GM18907 (cell line): ENCODE results near the gene MYCL.
"Not testable (repeated sequence)": the region's sequence is repeated elsewhere in the genome, so short reads cannot be mapped to it uniquely, and the experiment has no call there.

Experiments used
- ATAC-seq: cut with Tn5 transposase; IDR thresholded peaks from one replicate; pipeline ENCODE4 v1.9.1; 2021; ENCODE audit warnings: mild to moderate bottlenecking, moderate library complexity; ENCODE audit not compliant: unreplicated experiment

MYCL gene

GRCh38 chr1:39919545-39919944, 17.8 kb upstream of the MYCL start:
- ATAC-seq, result peak; percentile 56

DNA sequence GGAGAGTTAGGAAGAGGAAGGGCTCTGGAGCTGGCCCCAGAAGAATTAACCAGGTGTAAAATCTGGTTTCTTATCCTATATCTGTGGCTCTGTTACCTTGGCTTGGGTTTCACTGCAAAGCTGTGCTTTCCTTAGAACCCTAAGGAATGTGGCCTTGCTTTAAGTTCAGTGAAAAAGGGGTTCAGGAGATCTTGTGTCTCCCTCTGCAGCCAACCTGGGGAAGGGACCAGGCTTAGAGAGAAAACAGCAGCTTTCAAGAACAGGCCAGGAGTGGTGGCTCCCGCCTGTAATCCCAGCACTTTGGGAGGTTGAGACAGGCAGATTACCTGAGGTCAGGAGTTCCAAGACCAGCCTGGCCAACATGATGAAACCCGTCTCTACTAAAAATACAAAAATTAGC, 16.1 kb upstream of the MYCL start:
- ATAC-seq, result no peak

DNA sequence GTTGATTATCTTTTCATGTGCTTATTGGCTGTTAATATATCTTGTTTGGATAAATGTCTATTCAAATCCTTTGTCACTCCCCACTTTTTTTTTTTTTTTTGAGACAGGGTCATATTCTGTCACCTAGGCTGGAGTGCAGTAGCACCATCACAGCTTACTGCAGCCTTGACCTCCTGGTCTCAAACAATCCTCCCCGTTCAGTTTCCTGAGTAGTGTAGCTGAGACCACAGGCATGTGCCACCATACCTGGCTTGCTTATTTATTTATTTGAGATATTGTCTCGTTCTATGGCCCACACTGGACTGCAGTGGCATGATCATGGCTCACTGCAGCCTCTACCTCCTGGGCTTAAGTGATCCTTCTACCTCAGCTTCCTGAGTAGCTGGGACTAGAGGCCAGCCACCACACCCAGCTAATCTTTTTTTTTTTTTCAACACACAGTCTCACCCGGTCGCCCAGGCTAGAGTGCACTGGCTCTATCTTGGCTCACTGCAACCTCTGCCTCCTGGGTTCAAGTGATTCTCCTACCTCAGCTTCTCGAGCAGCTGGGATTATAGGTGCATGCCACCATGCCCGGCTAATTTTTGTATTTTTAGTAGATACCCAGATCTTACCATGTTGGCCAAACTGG, 13.9 kb upstream of the MYCL start:
- ATAC-seq, result no peak

GRCh38 chr1:39913136-39913535, 11.4 kb upstream of the MYCL start:
- ATAC-seq, result not testable (repeated sequence)

DNA sequence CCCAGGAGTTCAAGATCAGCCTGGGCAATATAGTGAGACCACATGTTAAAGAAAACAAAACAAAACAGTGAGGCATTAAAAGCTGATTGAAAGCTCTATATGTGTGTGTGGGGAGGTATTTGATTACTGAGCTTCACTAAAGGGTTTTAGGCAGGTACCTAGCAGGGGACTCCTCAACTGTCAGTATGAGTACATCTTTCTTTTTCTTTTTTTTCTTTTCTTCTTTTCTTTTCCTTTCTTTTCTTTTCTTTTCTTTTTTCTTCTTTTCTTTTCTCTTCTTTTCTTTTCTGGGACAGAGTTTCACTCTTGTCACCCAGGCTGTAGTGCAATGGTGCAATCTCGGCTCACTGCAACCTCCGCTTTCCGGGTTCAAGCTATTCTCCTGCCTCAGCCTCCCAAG, 8.5 kb upstream of the MYCL start:
- no peak for ATAC-seq

GRCh38 chr1:39908534-39908933, 6.8 kb upstream of the MYCL start:
- no peak for ATAC-seq

- ATAC-seq, result no peak
Measured at GRCh38 chr1:39907528-39908453, 6.1 kb upstream of the MYCL start.

DNA sequence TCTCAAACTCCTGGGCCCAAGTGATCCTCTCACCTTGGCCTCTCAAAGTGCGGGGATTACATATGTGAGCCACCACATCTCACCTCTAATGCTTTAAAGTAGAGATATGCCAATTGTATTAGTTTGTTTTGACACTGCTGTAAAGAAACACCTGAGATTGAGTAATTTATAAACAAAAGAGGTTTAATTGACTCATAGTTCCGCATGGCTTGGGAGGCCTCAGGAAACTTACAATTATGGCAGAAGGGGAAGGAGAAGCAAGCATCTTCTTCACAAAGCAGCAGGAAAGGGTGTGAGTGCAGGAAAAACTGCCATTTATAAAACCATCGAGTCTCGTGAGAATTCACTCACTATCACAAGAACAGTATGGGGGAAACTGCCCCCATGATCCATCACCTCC, 3.5 kb upstream of the MYCL start:
- no peak for ATAC-seq

- ATAC-seq, result no peak
Measured at GRCh38 chr1:39902460-39902807, 717 bp upstream of the MYCL start.

- ATAC-seq, result peak; percentile 24
Measured at GRCh38 chr1:39901464-39901713, 328 bp downstream of the MYCL start.

DNA sequence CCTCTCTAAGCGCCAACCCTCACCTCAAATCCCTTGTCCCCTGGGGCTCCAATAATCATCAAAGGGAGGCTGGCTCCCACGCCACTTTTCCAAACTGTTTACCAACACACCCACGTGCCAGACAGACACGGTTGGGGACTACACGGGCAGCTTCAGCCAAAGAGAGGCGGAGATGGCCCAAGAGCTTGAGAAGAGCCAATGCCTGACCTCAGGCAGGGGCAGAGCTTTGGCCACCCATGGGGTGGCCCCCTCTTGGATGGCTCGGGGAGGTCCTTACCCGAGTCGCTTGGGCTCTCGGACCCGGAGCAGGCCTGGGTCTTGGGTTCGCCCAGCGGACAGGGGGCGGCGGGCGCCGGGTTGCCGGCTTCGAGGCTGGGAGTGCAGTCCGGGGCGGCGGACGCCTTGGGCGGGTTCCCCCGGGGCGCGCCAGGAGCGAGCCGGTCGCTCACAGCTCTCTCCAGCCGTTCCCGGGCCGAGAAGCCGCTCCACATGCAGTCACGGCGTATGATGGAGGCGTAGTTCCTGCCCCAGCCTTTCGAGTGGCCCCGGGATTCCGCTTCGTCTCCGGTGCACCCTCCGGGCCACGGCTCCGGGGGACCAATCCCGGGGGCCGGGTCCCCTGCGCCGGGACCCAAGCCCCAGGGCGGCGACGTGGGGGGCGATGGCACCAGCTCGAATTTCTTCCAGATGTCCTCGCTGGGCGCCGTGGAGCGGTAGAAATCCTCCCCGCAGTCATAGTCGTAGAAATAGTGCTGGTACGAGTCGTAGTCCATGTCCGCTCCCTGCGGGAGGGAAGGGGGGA, 854 bp downstream of the MYCL start:
- ATAC-seq, result no peak

GRCh38 chr1:39899611-39900538, 1.8 kb downstream of the MYCL start:
- no peak for ATAC-seq

DNA sequence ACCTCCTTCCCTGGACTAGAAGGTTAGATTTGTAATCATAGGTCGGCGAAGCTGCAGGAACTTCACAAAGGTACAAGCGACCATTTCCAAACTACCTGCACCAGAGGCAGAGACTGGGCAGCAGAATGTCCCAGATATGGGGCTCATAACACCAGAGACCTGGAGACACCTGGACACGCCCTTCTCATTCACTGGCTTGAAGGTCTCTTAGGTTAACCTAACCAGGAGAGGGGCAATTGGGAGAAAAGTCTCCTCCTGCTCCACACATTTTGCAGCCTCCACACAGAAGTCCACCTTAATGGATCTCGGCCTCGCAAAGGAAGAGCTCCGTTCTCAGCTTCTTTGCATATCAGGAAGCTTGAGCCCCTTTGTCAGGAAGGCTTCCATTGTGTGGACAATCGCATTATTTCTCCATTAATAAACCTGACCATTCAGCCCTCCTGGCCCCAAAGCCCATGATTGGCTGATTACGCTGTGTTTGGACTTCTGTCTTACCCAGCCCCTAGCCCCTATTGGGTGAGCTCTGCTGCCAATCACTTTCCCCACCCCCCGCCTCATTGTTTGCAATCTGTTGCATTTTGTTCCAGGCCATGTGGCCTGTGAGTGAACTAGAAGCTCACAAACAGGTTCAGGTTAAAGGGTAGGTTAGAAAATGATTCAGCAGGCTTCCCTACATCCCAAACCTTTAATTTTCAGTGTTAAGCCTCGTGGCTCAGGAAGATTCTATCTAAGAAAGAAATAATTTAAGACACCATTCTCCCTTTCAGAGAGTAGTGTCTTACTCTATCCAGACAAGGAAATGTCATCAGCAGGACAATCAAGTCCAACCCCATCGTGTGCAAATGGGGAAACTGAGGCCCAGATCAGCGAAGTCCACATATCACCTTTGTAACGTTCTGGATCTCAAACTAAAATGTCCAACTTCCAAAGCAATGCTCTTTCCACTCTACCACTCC, 2.8 kb downstream of the MYCL start:
- no peak for ATAC-seq

GRCh38 chr1:39898191-39898590, 3.5 kb downstream of the MYCL start:
- ATAC-seq, result no peak

- ATAC-seq, result no peak
Measured at GRCh38 chr1:39896909-39897685, 4.6 kb downstream of the MYCL start.

DNA sequence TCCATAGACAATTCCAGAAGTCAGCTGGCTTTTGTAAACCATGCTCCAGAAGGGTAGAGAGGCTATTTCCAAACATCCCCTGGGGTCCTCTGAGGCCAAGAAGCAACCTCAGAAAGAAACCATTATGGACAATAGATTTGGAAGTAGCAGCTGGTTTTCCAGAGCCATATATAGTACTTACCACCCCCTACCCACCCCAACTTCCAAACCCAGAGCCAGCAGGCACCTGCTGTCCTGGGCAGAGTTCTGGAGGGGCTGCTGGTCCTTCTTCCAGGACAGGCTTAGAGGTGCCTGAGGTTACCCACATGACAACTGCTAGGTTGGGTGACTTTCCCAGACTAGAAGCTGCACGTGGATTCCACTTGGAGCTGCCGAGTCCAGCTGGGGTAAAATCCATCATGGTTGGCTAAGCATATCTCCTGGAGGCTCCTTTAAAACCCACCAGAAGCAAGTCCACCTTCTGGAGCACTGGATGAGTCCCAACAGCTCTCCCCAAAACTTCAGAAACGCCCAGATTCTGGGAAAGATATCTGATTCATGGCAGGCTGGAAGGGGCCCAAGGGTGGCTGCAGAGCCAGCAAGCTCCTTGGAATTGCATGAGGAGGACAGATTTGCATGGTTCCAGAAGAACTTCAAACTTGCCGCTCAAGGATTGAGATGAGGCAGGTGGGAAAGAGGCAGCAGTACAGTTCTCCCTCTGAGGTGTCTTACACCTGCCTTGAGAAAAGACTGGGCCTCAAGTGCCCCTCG, 5.8 kb downstream of the MYCL start:
- no peak for ATAC-seq

- ATAC-seq, result no peak
Measured at GRCh38 chr1:39894884-39895495, 6.7 kb downstream of the MYCL start.
